D721Med (cell line): ENCODE measurements around the gene PDSS2.

ENCODE experiments used
- DNase-seq: peaks from one replicate; pipeline ENCODE4 v3.0.0; 2011; ENCODE audit warnings: low spot score; ENCODE audit not compliant: insufficient read length
- FAIRE-seq: peaks from 2 replicates; lab custom pipeline; 2011; peaks lifted over from hg19 to GRCh38; lab: Jason Lieb, UNC
- TF ChIP-seq, protein P1 (sequence below): IDR thresholded peaks from 2 replicates; pipeline ENCODE4 v1.5.1; 2012; ENCODE audit warnings: mild to moderate bottlenecking, control low read depth; ENCODE audit not compliant: insufficient read depth; ENCODE audit errors: missing control alignments

Gene PDSS2

DNA sequence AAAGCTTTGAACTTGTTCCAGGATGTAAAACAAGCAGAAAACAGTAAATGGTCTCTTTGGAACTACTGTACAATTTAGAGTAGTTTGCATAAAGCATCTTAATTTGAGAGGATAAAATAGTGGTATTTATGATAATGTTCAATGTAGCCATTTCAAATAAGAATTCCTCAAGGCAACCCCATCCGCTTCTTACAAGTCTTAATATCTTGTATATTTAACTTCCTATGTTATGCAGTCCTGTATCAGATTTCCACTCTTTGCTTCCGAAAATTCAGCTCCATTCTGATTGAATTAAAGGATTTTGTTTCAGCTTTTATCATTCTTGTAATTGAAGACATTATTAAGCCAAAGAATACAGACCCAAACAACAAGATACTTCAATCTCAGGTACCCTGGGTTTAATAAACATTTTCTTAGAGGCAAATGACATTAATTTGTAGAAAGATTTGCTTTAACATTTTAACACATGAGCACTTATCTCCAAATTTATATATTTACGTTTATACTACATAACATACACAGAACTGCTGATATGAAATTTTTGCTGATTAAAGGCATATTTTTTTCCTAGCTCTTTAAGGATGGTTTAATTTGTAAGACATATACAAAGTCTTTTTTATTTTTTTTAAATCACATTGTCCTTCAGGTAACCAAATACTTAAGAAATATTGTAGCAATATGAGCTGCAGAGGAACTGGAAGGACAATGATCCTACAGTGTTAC lies 213.0 kb downstream of the PDSS2 start:
- no peak for FAIRE-seq
- no peak for DNase-seq
- TF ChIP-seq, protein P1, sequence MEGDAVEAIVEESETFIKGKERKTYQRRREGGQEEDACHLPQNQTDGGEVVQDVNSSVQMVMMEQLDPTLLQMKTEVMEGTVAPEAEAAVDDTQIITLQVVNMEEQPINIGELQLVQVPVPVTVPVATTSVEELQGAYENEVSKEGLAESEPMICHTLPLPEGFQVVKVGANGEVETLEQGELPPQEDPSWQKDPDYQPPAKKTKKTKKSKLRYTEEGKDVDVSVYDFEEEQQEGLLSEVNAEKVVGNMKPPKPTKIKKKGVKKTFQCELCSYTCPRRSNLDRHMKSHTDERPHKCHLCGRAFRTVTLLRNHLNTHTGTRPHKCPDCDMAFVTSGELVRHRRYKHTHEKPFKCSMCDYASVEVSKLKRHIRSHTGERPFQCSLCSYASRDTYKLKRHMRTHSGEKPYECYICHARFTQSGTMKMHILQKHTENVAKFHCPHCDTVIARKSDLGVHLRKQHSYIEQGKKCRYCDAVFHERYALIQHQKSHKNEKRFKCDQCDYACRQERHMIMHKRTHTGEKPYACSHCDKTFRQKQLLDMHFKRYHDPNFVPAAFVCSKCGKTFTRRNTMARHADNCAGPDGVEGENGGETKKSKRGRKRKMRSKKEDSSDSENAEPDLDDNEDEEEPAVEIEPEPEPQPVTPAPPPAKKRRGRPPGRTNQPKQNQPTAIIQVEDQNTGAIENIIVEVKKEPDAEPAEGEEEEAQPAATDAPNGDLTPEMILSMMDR, result no peak

DNA sequence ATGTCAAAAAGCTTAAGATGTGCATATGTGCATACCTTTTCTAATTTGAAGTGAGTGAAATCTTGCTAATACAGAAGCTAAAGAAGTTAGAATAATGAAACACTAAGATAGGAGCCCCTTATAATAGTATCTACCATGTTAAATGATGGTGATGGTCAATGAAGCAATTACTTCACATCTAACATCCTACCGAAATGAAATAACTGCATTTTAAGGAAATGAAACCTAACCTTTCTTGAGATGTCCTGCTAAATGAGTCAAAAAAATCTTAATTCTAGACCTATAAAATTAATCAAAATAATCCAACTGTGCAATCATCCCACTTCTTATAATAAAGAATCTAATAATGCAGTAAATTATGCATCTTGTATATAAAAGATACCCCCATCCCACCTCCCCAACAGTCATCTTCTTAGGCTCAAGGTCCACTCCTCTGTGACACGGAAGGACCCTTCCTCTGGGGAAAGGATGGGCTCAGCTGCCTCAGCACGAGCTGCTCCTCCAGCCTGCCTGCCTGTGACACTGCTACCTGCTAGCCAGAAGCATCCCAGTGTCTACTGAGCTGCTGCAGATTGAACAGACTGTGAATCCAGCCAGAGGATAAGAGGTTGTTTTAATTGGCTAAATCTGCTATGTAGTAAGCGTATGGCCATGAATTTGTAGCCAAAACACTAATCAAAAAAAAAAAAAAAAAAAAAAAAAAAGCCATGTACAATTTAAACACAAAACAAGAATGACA lies 214.5 kb downstream of the PDSS2 start:
- TF ChIP-seq, protein P1, result no peak
- DNase-seq (no peak), FAIRE-seq (no peak)

DNA sequence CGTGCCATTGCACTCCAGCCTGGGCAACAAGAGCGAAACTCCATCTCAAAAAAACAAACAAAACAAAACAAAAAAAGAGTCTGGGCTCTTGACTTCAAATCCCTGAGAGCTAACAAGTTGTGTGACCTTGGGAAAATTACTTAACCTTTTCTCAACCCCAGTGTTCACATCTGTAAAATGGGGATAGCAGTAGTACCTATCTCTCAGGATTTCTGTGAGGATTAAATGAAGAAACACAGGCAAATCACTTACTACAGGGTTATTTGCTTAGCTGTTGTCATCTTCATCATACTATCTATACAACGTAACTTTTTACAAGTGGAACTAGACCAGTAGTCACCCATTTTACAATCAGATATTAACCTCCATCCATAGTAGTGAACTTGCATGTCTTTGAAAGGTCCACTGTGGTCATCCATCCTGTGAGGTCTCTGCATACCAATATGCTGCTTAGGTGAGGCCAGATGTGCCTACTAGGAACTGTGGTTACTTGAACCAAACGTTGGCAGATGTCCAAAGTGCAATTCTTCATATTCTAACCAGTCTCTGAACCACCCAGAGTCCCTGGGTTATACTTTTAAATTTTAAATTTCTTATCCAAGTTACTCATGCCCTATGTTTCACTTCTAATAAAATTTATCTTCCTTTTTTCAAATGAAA lies 215.2 kb downstream of the PDSS2 start:
- TF ChIP-seq, protein P1, result no peak
- no peak for FAIRE-seq
- no peak for DNase-seq

DNA sequence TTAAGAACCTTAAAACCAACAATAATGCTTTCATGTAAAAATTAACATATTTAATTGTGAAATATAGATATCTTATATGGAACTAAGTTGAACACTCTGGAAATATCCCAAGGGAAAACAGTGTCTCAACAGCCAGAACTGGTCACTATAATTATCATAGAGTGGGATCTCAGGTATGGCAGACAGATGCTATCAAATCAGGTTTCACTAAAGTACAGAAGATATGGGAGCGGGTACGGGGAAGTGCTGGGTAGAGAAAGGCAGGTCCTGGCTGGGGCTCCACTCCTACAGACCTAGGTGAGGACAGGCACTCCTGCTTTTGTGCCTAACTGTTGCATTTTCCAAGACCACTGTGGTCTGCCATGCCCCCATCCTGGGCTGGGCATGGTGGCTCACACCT lies 215.9 kb downstream of the PDSS2 start:
- no peak for FAIRE-seq
- TF ChIP-seq, protein P1, result no peak
- no peak for DNase-seq

DNA sequence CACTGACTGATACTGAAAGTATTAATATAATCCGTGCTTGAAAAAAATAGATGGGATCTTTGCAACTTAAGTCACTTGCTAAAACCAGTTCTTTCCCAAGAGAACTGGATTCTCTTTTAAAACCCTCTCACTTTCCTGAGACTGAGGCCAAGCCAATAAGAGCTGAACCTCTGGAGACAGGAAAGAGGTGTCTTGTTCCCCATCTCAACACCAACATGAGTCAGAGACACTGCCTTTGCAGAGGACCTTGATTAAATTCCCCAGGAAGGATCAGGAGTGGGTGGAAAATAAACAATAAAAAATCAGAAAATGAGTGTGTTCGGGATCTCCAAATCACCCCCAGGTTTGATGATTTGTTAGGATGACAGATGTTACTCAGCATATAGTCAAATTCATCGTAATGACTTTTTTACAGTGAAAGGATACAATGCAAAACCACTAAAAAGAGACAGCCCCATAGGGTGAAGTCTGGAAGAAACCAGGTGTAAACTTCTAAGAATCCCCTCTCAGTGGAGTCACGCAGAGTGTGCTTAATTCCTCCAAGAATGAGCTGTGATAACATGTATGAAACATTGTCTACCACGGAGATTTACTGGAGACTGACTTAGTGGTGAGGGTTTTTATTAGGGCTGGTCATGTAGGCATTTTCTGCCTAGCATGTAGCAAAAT lies 221.2 kb downstream of the PDSS2 start:
- TF ChIP-seq, protein P1, result no peak
- FAIRE-seq (no peak), DNase-seq (no peak)

DNA sequence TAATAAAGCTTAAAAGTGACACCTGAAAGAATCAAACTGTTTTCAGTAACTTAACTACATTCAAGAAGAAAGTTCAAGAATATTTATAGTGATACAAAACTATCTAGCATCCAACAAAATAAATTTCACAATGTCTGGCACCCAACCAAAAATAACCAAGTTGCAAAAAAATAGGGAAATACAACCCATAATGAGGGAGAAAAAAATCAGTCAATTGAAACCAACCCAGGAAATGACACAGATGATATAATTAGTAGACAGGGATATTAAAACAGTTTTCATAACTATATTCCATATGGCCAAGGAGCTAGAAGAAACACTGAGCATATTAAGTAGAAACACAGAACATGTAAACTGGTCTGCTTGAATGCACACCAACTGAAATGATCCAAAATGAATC lies 223.9 kb downstream of the PDSS2 start:
- no peak for FAIRE-seq
- no peak for DNase-seq
- TF ChIP-seq, protein P1, result no peak
